CD4-positive, alpha-beta T cell (primary cell): Measurements from ENCODE around the gene THADA. TPM values are rescaled to one million over a fixed set of nuclear protein-coding genes. Genes with fewer than 3 reads are reported as not detected.

ENCODE experiments used
- ATAC-seq: fragments of 200-7000 bp; cut with Tn5 transposase; one replicate; pipeline ENCODE4 v1.10.0; 2022; ENCODE audit warnings: mild to moderate bottlenecking; ENCODE audit not compliant: poor library complexity
- CTCF ChIA-PET: fragments of 350-600 bp; sonication (Branson Sonifier 250); formaldehyde crosslinking; loops from one replicate; lab custom pipeline; 2021; ENCODE audit warnings: antibody characterized with exemption, inconsistent platforms; lab: Charles Lee
- POLR2A ChIA-PET: fragments of 350-600 bp; sonication (Branson Sonifier 250); formaldehyde crosslinking; loops from one replicate; lab custom pipeline; 2021; ENCODE audit warnings: antibody characterized with exemption, inconsistent platforms; lab: Charles Lee
- DNase-seq, 14 experiments: peaks; one replicate each; pipeline ENCODE4 v3.0.0-alpha.2; 2013 to 2020; ENCODE audit warnings: mixed read lengths in 2 of 14
- H3K27ac ChIP-seq, 2 donors: one replicate each; pipeline versions ENCODE4 v1.5.1 to v1.7.0; 2013; ENCODE audit warnings: low read length in 2 of 2, low read depth in 1 of 2, mild to moderate bottlenecking in 1 of 2
- H3K27me3 ChIP-seq, 2 experiments: 1 replicate in 1 of 2; 2 replicates in 1 of 2; pipeline versions ENCODE4 v1.6.1 to v1.7.0; 2013; ENCODE audit warnings: low read length in 2 of 2, control low read depth in 1 of 2, mild to moderate bottlenecking in 1 of 2, moderate library complexity in 1 of 2; ENCODE audit not compliant: insufficient read depth in 2 of 2, control insufficient read depth in 1 of 2
- H3K36me3 ChIP-seq: one replicate; pipeline ENCODE4 v1.6.1; 2013; ENCODE audit warnings: low read length, control low read depth; ENCODE audit not compliant: insufficient read depth
- H3K4me1 ChIP-seq: one replicate; pipeline ENCODE4 v1.6.1; 2013; ENCODE audit warnings: low read length, control low read depth; ENCODE audit not compliant: insufficient read depth
- H3K4me3 ChIP-seq: one replicate; pipeline ENCODE4 v1.5.1; 2013; ENCODE audit warnings: mild to moderate bottlenecking, low read length, moderate library complexity
- H3K9me3 ChIP-seq, 2 experiments: 1 replicate in 1 of 2; 2 replicates in 1 of 2; pipeline versions ENCODE4 v1.6.1 to v1.7.0; 2013; ENCODE audit warnings: low read length in 2 of 2, mild to moderate bottlenecking in 2 of 2, control low read depth in 1 of 2, moderate library complexity in 1 of 2; ENCODE audit not compliant: control insufficient read depth in 1 of 2, insufficient read depth in 1 of 2
- H3K27ac Mint-ChIP-seq: one replicate; pipeline ENCODE4 v1.8.0; 2020; ENCODE audit warnings: mixed read lengths
- H3K27me3 Mint-ChIP-seq: one replicate; pipeline ENCODE4 v1.8.0; 2021; ENCODE audit warnings: mixed read lengths
- H3K36me3 Mint-ChIP-seq: one replicate; pipeline ENCODE4 v1.8.0; 2021; ENCODE audit warnings: low read depth, mixed read lengths
- H3K4me1 Mint-ChIP-seq: one replicate; pipeline ENCODE4 v1.8.0; 2021; ENCODE audit warnings: low read depth, mixed read lengths
- H3K4me3 Mint-ChIP-seq: one replicate; pipeline ENCODE4 v1.8.0; 2020; ENCODE audit warnings: mild to moderate bottlenecking, mixed read lengths
- H3K9me3 Mint-ChIP-seq: one replicate; pipeline ENCODE4 v1.8.0; 2020; ENCODE audit warnings: mixed read lengths
- CTCF ChIP-seq: fragments of 200-600 bp; IDR thresholded peaks from one replicate; pipeline ENCODE4 v1.8.0; 2022; ENCODE audit warnings: antibody characterized with exemption, mild to moderate bottlenecking
- intact Hi-C, 2 experiments: fragments of 100-400 bp; cut with DNase I in 1 of 2; cut with micrococcal nuclease in 1 of 2; formaldehyde crosslinking; loops; one replicate each; pipeline versions ENCODE4 v1.15.1 to v1.9.0; 2023 to 2025; cut with DNase I, micrococcal nuclease
- total RNA-seq, 174 experiments: library from RNA in 2 of 174; stranded (reverse) in 2 of 174; gene quantifications; one replicate each; pipeline ENCODE4 v1.2.3 and lab custom pipeline; 2021 to 2026

THADA gene
- total RNA-seq, 2 experiments from 2014 or later = 29.3 to 32.9 TPM

GRCh38 chr2:43318791-43319190 lies 277.0 kb downstream of the THADA start:
- no peak overlapping the region for H3K4me3 Mint-ChIP-seq
- peaks cover 45% of the 10 kb centered on the region for H3K36me3 Mint-ChIP-seq
- Histone ChIP-seq H3K36me3 (peaks cover 16% of the 10 kb centered on the region), H3K27me3 (no peaks in the 10 kb centered on the region), H3K27ac (no peak overlapping the region), H3K4me1 (no peaks in the 10 kb centered on the region), H3K9me3 (no peaks in the 10 kb centered on the region), H3K4me3 (no peak overlapping the region)
- H3K27ac Mint-ChIP-seq = no peak overlapping the region
- CTCF ChIA-PET = no interaction called here
- DNase-seq = no peak
- POLR2A ChIA-PET = no interaction called here
- H3K4me1 Mint-ChIP-seq = peaks cover 6% of the 10 kb centered on the region
- no peak for TF ChIP-seq CTCF
- no peaks in the 10 kb centered on the region for H3K9me3 Mint-ChIP-seq
- intact Hi-C loops = no loop called here
- H3K27me3 Mint-ChIP-seq = no peaks in the 10 kb centered on the region
- ATAC-seq = no peak

- H3K27ac ChIP-seq = no peak overlapping the region
- H3K36me3 ChIP-seq = peaks cover 16% of the 10 kb centered on the region
- no peaks in the 10 kb centered on the region for H3K9me3 ChIP-seq
- H3K27ac Mint-ChIP-seq = no peak overlapping the region
- POLR2A ChIA-PET = interaction anchor here (0.6 kb wide), 1 partner anchor 12 kb away, joined by 3 read pairs; no protein-coding TSS in a partner anchor
- H3K27me3 ChIP-seq = no peaks in the 10 kb centered on the region
- ATAC-seq (no peak), DNase-seq (no peak)
- H3K36me3 Mint-ChIP-seq = peaks cover 37% of the 10 kb centered on the region
- intact Hi-C loops = no loop called here
- no peaks in the 10 kb centered on the region for H3K9me3 Mint-ChIP-seq
- CTCF ChIA-PET = no interaction called here
- TF ChIP-seq CTCF = no peak
- peaks cover 6% of the 10 kb centered on the region for H3K4me1 Mint-ChIP-seq
- H3K4me3 Mint-ChIP-seq = no peak overlapping the region
- no peaks in the 10 kb centered on the region for H3K4me1 ChIP-seq
- no peak overlapping the region for H3K4me3 ChIP-seq
- H3K27me3 Mint-ChIP-seq = no peaks in the 10 kb centered on the region
Measured at GRCh38 chr2:43317680-43318079, 278.2 kb downstream of the THADA start.

GRCh38 chr2:43317194-43317593 lies 278.6 kb downstream of the THADA start:
- peaks cover 16% of the 10 kb centered on the region for H3K36me3 ChIP-seq

More at GRCh38 chr2:43317194-43317593, 278.6 kb downstream of the THADA start:
- Mint-ChIP-seq H3K9me3 (no peaks in the 10 kb centered on the region), H3K36me3 (peaks cover 42% of the 10 kb centered on the region), H3K27me3 (no peaks in the 10 kb centered on the region), H3K27ac (no peak overlapping the region), H3K4me1 (peaks cover 6% of the 10 kb centered on the region), H3K4me3 (no peak overlapping the region)
- no peaks in the 10 kb centered on the region for H3K4me1 ChIP-seq
- no peak for ATAC-seq
- DNase-seq = no peak
- ChIA-PET CTCF (interaction anchor here (1.2 kb wide), 1 partner anchor 293 kb away, joined by 3 read pairs; no protein-coding TSS in a partner anchor), POLR2A (no interaction called here)
- intact Hi-C loops = no loop called here
- no peaks in the 10 kb centered on the region for H3K9me3 ChIP-seq
- no peak for TF ChIP-seq CTCF
- no peak overlapping the region for H3K27ac ChIP-seq
- H3K27me3 ChIP-seq = no peaks in the 10 kb centered on the region
- no peak overlapping the region for H3K4me3 ChIP-seq
